ENCODE results near the gene ADAMTSL4.
"Not testable (repeated sequence)": the region's sequence is repeated elsewhere in the genome, so short reads cannot be mapped to it uniquely, and the experiment has no call there.

DNA sequence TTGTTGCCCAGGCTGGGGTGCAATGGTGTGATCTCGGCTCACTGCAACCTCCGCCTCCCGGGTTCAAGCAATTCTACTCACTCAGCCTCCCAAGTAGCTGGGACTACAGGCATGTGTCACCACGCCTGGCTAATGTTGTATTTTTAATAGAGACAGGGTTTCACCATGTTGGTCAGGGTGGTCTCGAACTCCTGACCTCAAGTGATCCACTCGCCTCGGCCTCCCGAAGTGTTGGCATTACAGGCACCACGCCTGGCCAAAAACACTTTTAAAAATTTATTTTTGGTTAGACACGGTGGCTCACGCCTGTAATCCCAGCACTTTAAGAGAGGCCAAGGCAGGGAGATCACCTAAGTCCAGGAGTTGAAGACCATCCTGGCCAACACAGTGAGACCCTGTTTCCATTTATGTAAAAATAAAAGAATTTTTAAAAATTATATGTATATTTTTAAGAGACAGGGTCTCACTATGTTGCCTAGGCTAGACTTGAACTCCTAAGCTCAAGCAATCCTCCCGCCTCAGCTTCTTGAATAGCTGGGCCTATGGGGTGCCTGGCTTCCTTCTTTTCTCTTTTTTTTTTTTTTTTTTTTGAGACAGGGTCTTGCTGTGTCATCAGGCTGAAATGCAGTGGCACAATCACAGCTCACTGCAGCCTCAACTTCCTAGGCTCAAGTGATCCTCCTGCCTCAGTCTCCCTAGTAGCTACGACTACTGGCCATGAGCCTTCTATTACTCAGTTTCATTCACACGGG is 16.2 kb downstream of the ADAMTSL4 start:
- TF ChIP-seq RAD21 (IDR thresholded peaks at IDR 0.05; ENCODE audit: low read length); CHD2 (IDR thresholded peaks at IDR 0.05; ENCODE audit: low read length, partially characterized antibody): not testable (repeated sequence)
- TF ChIP-seq, protein P1, sequence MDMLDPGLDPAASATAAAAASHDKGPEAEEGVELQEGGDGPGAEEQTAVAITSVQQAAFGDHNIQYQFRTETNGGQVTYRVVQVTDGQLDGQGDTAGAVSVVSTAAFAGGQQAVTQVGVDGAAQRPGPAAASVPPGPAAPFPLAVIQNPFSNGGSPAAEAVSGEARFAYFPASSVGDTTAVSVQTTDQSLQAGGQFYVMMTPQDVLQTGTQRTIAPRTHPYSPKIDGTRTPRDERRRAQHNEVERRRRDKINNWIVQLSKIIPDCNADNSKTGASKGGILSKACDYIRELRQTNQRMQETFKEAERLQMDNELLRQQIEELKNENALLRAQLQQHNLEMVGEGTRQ (IDR thresholded peaks at IDR 0.05; ENCODE audit: borderline replicate concordance, low read depth, low read length): not testable (repeated sequence)

Data from SK-N-SH (cell line).